ENCODE data around the gene MED15.

DNA sequence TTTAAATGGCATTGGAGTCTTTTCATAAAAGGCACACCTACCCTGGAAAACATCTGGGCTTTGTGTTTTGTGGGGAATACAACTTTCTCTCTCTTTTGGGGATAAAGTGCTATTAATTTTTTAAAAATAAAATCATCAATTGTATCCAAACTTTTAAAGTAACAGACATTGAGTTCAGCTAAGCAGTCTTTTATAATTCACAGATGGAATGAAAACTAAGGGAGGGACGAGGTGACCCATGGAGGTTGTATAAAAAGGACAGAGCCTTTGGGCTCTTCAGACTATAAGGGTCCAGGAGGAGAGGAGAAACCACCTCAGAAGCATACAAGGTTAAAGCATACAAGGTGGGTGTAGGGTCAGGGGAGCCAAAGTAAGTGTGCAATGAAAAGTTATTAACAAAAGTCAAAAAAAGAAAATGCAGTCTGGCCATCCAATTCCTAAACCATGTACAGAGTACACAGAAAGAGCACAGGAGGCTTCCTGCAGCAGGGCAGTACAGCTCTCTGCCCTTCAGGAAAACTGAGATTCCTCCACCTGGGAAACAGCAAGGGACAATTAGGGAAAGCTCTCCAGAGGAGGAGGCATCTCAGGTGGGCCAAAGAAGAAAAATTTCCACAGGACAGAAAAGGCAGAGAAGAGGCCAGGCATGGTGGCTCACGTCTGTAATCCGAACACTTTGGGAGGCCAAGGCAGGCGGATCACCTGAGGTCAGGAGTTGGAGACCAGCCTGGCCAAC, 22.3 kb upstream of the MED15 start:
- TF ChIP-seq GATA3 (IDR thresholded peaks at IDR 0.05; ENCODE audit: low read depth, low read length): no peak
- TF ChIP-seq GATA2 (IDR thresholded peaks at IDR 0.05; ENCODE audit: low read depth, low read length): no peak

Data from SH-SY5Y (cell line).